ENCODE data around the gene KCNH2.

GRCh38 chr7:150958062-150958552 lies 20.0 kb downstream of the KCNH2 start:
- TF ChIP-seq CTCF (conservative IDR thresholded peaks at IDR 0.05; ENCODE audit: low read length): no peak
- TF ChIP-seq EZH2phosphoT487 (IDR thresholded peaks at IDR 0.05; ENCODE audit: borderline replicate concordance, low read depth, low read length): no peak
